Activated CD8-positive, alpha-beta memory T cell treated with anti-CD3 and anti-CD28 coated beads for 4 hours (primary cell): ENCODE data around the gene DGKI.

Experiments used
- DNase-seq, 2 donors: peaks; one replicate each; pipeline ENCODE4 v3.0.0-alpha.2; 2020; ENCODE audit warnings: low read depth in 2 of 2

DGKI gene

GRCh38 chr7:137345799-137346449 is 500.9 kb downstream of the DGKI start:
- DNase-seq, result no peak

- no peak for DNase-seq
Observed at GRCh38 chr7:137343281-137343841, 503.4 kb downstream of the DGKI start, which contains the start of gene PTN. TSS of gene PTN (minus strand) at chr7:137343733. CDS start at chr7:137254973, 88,760 bp downstream.

- DNase-seq, result no peak
Observed at GRCh38 chr7:137342828-137343261, 503.9 kb downstream of the DGKI start.

GRCh38 chr7:137342265-137342664 is 504.5 kb downstream of the DGKI start:
- no peak for DNase-seq

- DNase-seq, result no peak
Observed at GRCh38 chr7:137337902-137338301, 508.9 kb downstream of the DGKI start.

- DNase-seq, result no peak
Observed at GRCh38 chr7:137335814-137336213, 511.0 kb downstream of the DGKI start.

GRCh38 chr7:137331378-137331777 is 515.4 kb downstream of the DGKI start:
- DNase-seq, result no peak
